Right lobe of liver (tissue), 6 donors: ENCODE results near the gene UGT1A8. TPM values are rescaled to one million over a fixed set of nuclear protein-coding genes. Genes with fewer than 3 reads are reported as not detected.

Experiments used
- ATAC-seq, 4 donors: fragments of 200-7000 bp; cut with Tn5 transposase; one replicate each; pipeline ENCODE4 v1.9.1; 2020; ENCODE audit warnings: mild to moderate bottlenecking in 4 of 4, moderate library complexity in 4 of 4
- DNase-seq, 3 donors: peaks; one replicate each; pipeline ENCODE4 v3.0.0-alpha.2; 2020
- H3K27ac ChIP-seq, 3 donors: fragments of 200-600 bp; one replicate each; pipeline ENCODE4 v1.8.0; 2022
- H3K27me3 ChIP-seq, 2 donors: fragments of 200-600 bp; one replicate each; pipeline ENCODE4 v1.8.0; 2022
- H3K36me3 ChIP-seq, 4 donors: fragments of 200-600 bp; sonication (generic) in 1 of 4; one replicate each; pipeline versions ENCODE4 v1.5.1 to v1.8.0; 2017 to 2022; ENCODE audit warnings: control low read depth in 1 of 4
- H3K4me1 ChIP-seq, 4 donors: fragments of 200-600 bp; sonication (generic) in 1 of 4; one replicate each; pipeline versions ENCODE4 v1.5.1 to v1.8.0; 2017 to 2022; ENCODE audit warnings: control low read depth in 1 of 4
- H3K4me3 ChIP-seq, 3 donors: fragments of 200-600 bp; one replicate each; pipeline ENCODE4 v1.8.0; 2022
- H3K9me3 ChIP-seq, 4 donors: fragments of 200-600 bp; sonication (generic) in 1 of 4; one replicate each; pipeline versions ENCODE4 v1.5.1 to v1.8.0; 2017 to 2022; ENCODE audit warnings: control low read depth in 1 of 4
- CTCF ChIP-seq, 4 donors: fragments of 200-600 bp in 3 of 4; fragments of 450-650 bp in 1 of 4; IDR thresholded peaks; one replicate each; pipeline versions ENCODE4 v1.5.1 to v1.8.0; 2016 to 2022; ENCODE audit warnings: antibody characterized with exemption in 4 of 4, mild to moderate bottlenecking in 2 of 4
- POLR2A ChIP-seq: fragments of 450-650 bp; IDR thresholded peaks from one replicate; pipeline ENCODE4 v1.6.1; 2017; ENCODE audit warnings: antibody characterized with exemption, mild to moderate bottlenecking
- WGBS: methylation state at CpG from one replicate; pipeline ENCODE4 v1.1.6; 2018; ENCODE audit warnings: low coverage, low lambda C conversion rate; ENCODE audit not compliant: insufficient coverage; ENCODE audit errors: missing lambda C conversion rate; 5-methylcytosine and 5-hydroxymethylcytosine counted together
- intact Hi-C, 2 donors: fragments of 100-400 bp; cut with DNase I; formaldehyde crosslinking; loops; one replicate each; pipeline versions ENCODE4 v1.11.2 to v1.14.1; 2022
- total RNA-seq, 6 experiments: library from RNA; depleted of rRNA in 2 of 6; stranded (reverse); fragments of >200 nt in 2 of 6; fragmentation: NEBNext Ultra II Directional in 3 of 6; extraction: Animal tissue kit (Norgen Biotek cat#: 25700) in 3 of 6; gene quantifications; one replicate each; pipeline versions ENCODE4 v1.1.0 to v1.2.4, GENCODE V29; 2016 to 2023
- donor health status: DM: no; HTN: yes; CAD: no.
- donor health status: DM: no; HTN: no; CAD: no.
- donor health status: DM: no; HTN: no; CAD: no.
- donor health status: DM: no; HTN: yes; CAD: no.
- donor health status: DM: no; HTN: yes; CAD: no.

The UGT1A8 gene
- total RNA-seq, 6 experiments from 2014 or later: 0.51 to 3.8 (median 1.7) TPM

- intact Hi-C loops: no loop called here
Measured at GRCh38 chr2:233807215-233807865, 189.9 kb downstream of the UGT1A8 start.

GRCh38 chr2:233807966-233808935 lies 190.8 kb downstream of the UGT1A8 start:
- Histone ChIP-seq H3K27me3 (no peaks in the 10 kb centered on the region), H3K9me3 (no peaks in the 10 kb centered on the region), H3K4me3 (no peak overlapping the region), H3K27ac (no peak overlapping the region), H3K36me3 (no peaks in the 10 kb centered on the region), H3K4me1 (no peaks in the 10 kb centered on the region)
- intact Hi-C loops: no loop called here
- ATAC-seq (no peak), DNase-seq (peak in 1 of 3 donors; percentile 40)
- TF ChIP-seq POLR2A: no peak
- TF ChIP-seq CTCF (IDR thresholded peaks at IDR 0.05): no peak
- 60% methylated on average over 3 of the region's 10 CpGs for WGBS

More at GRCh38 chr2:233807215-233807865, 189.9 kb downstream of the UGT1A8 start:
- Histone ChIP-seq H3K4me1 (no peaks in the 10 kb centered on the region), H3K4me3 (no peak overlapping the region), H3K27me3 (no peaks in the 10 kb centered on the region), H3K36me3 (no peaks in the 10 kb centered on the region), H3K9me3 (no peaks in the 10 kb centered on the region), H3K27ac (no peak overlapping the region)
- ATAC-seq: no peak
- TF ChIP-seq CTCF (IDR thresholded peaks at IDR 0.05) (no peak), POLR2A (no peak)
- DNase-seq: no peak
- WGBS: 49% methylated on average over 2 of the region's 12 CpGs

- Histone ChIP-seq H3K4me1 (no peaks in the 10 kb centered on the region), H3K4me3 (no peak overlapping the region), H3K9me3 (no peaks in the 10 kb centered on the region), H3K27ac (no peak overlapping the region), H3K36me3 (no peaks in the 10 kb centered on the region), H3K27me3 (no peaks in the 10 kb centered on the region)
- intact Hi-C loops: no loop called here
- ATAC-seq: no peak
- no peak for DNase-seq
- TF ChIP-seq POLR2A (no peak), CTCF (IDR thresholded peaks at IDR 0.05) (no peak)
- 50% methylated on average over 1 of the region's 6 CpGs for WGBS
Measured at GRCh38 chr2:233810385-233810784, 193.0 kb downstream of the UGT1A8 start.

DNA sequence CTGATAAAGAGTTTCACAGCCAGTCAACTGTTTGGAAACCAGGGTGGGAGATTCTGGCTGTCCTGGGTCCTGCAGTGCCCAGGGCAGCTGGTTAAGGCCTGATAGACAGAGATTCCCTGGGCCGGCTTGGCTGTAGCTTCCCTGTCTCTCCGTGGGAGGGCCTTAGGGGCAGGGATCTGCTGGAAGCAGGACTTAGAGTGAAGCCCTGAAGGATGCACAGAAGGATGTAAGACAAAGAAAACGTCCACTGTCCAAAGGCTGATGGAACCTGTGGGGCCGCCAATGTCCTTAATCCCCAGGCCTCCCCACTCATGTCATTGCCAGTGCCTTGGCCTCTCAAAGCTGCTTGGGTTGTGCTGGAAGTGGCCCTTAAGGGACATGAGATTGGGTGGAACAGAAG lies 193.7 kb downstream of the UGT1A8 start:
- DNase-seq (peak in 2 of 3 donors; percentile 21 to 24), ATAC-seq (no peak)
- no peaks in the 10 kb centered on the region for H3K36me3 ChIP-seq
- no peaks in the 10 kb centered on the region for H3K4me1 ChIP-seq
- TF ChIP-seq CTCF (IDR thresholded peaks at IDR 0.05) (no peak), POLR2A (no peak)
- H3K27me3 ChIP-seq: no peaks in the 10 kb centered on the region
- no peak overlapping the region for H3K4me3 ChIP-seq
- no peaks in the 10 kb centered on the region for H3K9me3 ChIP-seq
- H3K27ac ChIP-seq: no peak overlapping the region
- intact Hi-C loops: no loop called here
- 62% methylated on average over 3 of the region's 4 CpGs for WGBS
